HUES48 (cell line): ENCODE measurements around the gene ZDHHC1.

ENCODE experiments used
- H3K27ac ChIP-seq: one replicate; pipeline ENCODE4 v1.7.0; 2013; ENCODE audit warnings: low read depth, low read length, inconsistent platforms
- H3K27me3 ChIP-seq: 2 replicates; pipeline ENCODE4 v1.6.1; 2013; ENCODE audit warnings: mild to moderate bottlenecking, low read length; ENCODE audit not compliant: control insufficient read depth, insufficient read depth
- H3K36me3 ChIP-seq: 2 replicates; pipeline ENCODE4 v1.6.1; 2013; ENCODE audit warnings: low read length; ENCODE audit not compliant: control insufficient read depth, insufficient read depth
- H3K4me1 ChIP-seq: 2 replicates; pipeline ENCODE4 v1.6.1; 2013; ENCODE audit warnings: mild to moderate bottlenecking, low read length; ENCODE audit not compliant: control insufficient read depth, insufficient read depth
- H3K4me3 ChIP-seq: 2 replicates; pipeline ENCODE4 v1.5.1; 2013; ENCODE audit warnings: mild to moderate bottlenecking, low read depth, low read length
- H3K9ac ChIP-seq: 2 replicates; pipeline ENCODE4 v1.6.1; 2013; ENCODE audit warnings: mild to moderate bottlenecking, low read depth, low read length, moderate library complexity
- H3K9me3 ChIP-seq: 2 replicates; pipeline ENCODE4 v1.6.1; 2013; ENCODE audit warnings: low read length; ENCODE audit not compliant: control insufficient read depth, insufficient read depth

Gene ZDHHC1

GRCh38 chr16:67458121-67458641 lies 41.9 kb upstream of the ZDHHC1 start:
- Histone ChIP-seq H3K4me1 (no peaks in the 10 kb centered on the region), H3K36me3 (peaks cover 2% of the 10 kb centered on the region; the same call in 1 of the 2 replicates), H3K9me3 (no peaks in the 10 kb centered on the region), H3K27me3 (no peaks in the 10 kb centered on the region), H3K27ac (no peak overlapping the region), H3K9ac (no peak overlapping the region), H3K4me3 (no peak overlapping the region)

- H3K27ac ChIP-seq: no peak overlapping the region
- H3K9me3 ChIP-seq: no peaks in the 10 kb centered on the region
- H3K4me3 ChIP-seq: no peak overlapping the region
- no peak overlapping the region for H3K9ac ChIP-seq
- H3K36me3 ChIP-seq: peaks cover 3% of the 10 kb centered on the region; the same call in 1 of the 2 replicates
- H3K4me1 ChIP-seq: no peaks in the 10 kb centered on the region
- no peaks in the 10 kb centered on the region for H3K27me3 ChIP-seq
These were observed 41.3 kb upstream of the ZDHHC1 start for GRCh38 chr16:67457611-67458010.

- Histone ChIP-seq H3K9me3 (no peaks in the 10 kb centered on the region), H3K27ac (no peak overlapping the region), H3K4me1 (no peaks in the 10 kb centered on the region), H3K36me3 (peaks cover 9% of the 10 kb centered on the region; the same call in 1 of the 2 replicates), H3K4me3 (no peak overlapping the region), H3K27me3 (no peaks in the 10 kb centered on the region), H3K9ac (no peak overlapping the region)
These were observed 40.3 kb upstream of the ZDHHC1 start for GRCh38 chr16:67456391-67457081.

- H3K4me3 ChIP-seq: no peak overlapping the region
- H3K27ac ChIP-seq: no peak overlapping the region
- no peak overlapping the region for H3K9ac ChIP-seq
- peaks cover 9% of the 10 kb centered on the region; the same call in 1 of the 2 replicates for H3K36me3 ChIP-seq
- no peaks in the 10 kb centered on the region for H3K9me3 ChIP-seq
- no peaks in the 10 kb centered on the region for H3K27me3 ChIP-seq
- H3K4me1 ChIP-seq: no peaks in the 10 kb centered on the region
These were observed 38.6 kb upstream of the ZDHHC1 start for GRCh38 chr16:67454852-67455251.

- peaks cover 9% of the 10 kb centered on the region; the same call in 1 of the 2 replicates for H3K36me3 ChIP-seq
- H3K4me3 ChIP-seq: no peak overlapping the region
- H3K9ac ChIP-seq: no peak overlapping the region
- no peaks in the 10 kb centered on the region for H3K27me3 ChIP-seq
- H3K4me1 ChIP-seq: no peaks in the 10 kb centered on the region
- H3K27ac ChIP-seq: no peak overlapping the region
- H3K9me3 ChIP-seq: no peaks in the 10 kb centered on the region
These were observed 37.8 kb upstream of the ZDHHC1 start for GRCh38 chr16:67454104-67454503.

GRCh38 chr16:67451704-67452435 lies 35.6 kb upstream of the ZDHHC1 start:
- no peaks in the 10 kb centered on the region for H3K27me3 ChIP-seq
- H3K4me1 ChIP-seq: no peaks in the 10 kb centered on the region
- no peak overlapping the region for H3K4me3 ChIP-seq
- H3K9me3 ChIP-seq: no peaks in the 10 kb centered on the region
- H3K27ac ChIP-seq: no peak overlapping the region
- H3K36me3 ChIP-seq: peaks cover 9% of the 10 kb centered on the region; the same call in 1 of the 2 replicates
- no peak overlapping the region for H3K9ac ChIP-seq

- Histone ChIP-seq H3K9ac (no peak overlapping the region), H3K4me1 (no peaks in the 10 kb centered on the region), H3K36me3 (peaks cover 9% of the 10 kb centered on the region; the same call in 1 of the 2 replicates), H3K27ac (no peak overlapping the region), H3K27me3 (no peaks in the 10 kb centered on the region), H3K9me3 (no peaks in the 10 kb centered on the region), H3K4me3 (no peak overlapping the region)
These were observed 34.9 kb upstream of the ZDHHC1 start for GRCh38 chr16:67451061-67451703.

- Histone ChIP-seq H3K27ac (no peak overlapping the region), H3K9me3 (no peaks in the 10 kb centered on the region), H3K4me3 (no peak overlapping the region), H3K27me3 (no peaks in the 10 kb centered on the region), H3K36me3 (peaks cover 9% of the 10 kb centered on the region; the same call in 1 of the 2 replicates), H3K4me1 (no peaks in the 10 kb centered on the region), H3K9ac (no peak overlapping the region)
These were observed 33.5 kb upstream of the ZDHHC1 start for GRCh38 chr16:67449739-67450138.

- H3K9me3 ChIP-seq: no peaks in the 10 kb centered on the region
- no peaks in the 10 kb centered on the region; the same call in 1 of the 2 replicates for H3K4me1 ChIP-seq
- H3K27ac ChIP-seq: no peak overlapping the region
- no peak overlapping the region for H3K4me3 ChIP-seq
- H3K36me3 ChIP-seq: peaks cover 9% of the 10 kb centered on the region; the same call in 1 of the 2 replicates
- H3K9ac ChIP-seq: no peak overlapping the region
- no peaks in the 10 kb centered on the region for H3K27me3 ChIP-seq
These were observed 33.1 kb upstream of the ZDHHC1 start for GRCh38 chr16:67449336-67449735.

- no peak overlapping the region for H3K27ac ChIP-seq
- H3K9ac ChIP-seq: no peak overlapping the region
- H3K4me3 ChIP-seq: no peak overlapping the region
- H3K27me3 ChIP-seq: no peaks in the 10 kb centered on the region
- peaks cover 9% of the 10 kb centered on the region; the same call in 1 of the 2 replicates for H3K36me3 ChIP-seq
- H3K9me3 ChIP-seq: no peaks in the 10 kb centered on the region
- H3K4me1 ChIP-seq: no peaks in the 10 kb centered on the region; the same call in 1 of the 2 replicates
These were observed 32.3 kb upstream of the ZDHHC1 start for GRCh38 chr16:67448580-67448979.
